GM12878 (cell line): ENCODE results near the gene C10orf105. TPM values are rescaled to one million over a fixed set of nuclear protein-coding genes. Genes with fewer than 3 reads are reported as not detected.

Source experiments
- ATAC-seq: fragments of 200-7000 bp; cut with Tn5 transposase; 3 replicates; pipeline ENCODE4 v1.9.1; 2020; ENCODE audit warnings: mild to moderate bottlenecking, moderate library complexity
- BruUV-seq: library from RNA; stranded (reverse); fragments of 400-500 nt; replicated peaks from 2 replicates; lab custom pipeline; 2021; lab: Mats Ljungman, UMichigan
- CTCF ChIA-PET: fragments of 300-600 bp; sonication (Branson Sonifier 250); formaldehyde crosslinking; extraction: SDS; loops from one replicate; lab custom pipeline; 2021; ENCODE audit warnings: inconsistent platforms; lab: Yijun Ruan, JAX
- POLR2A ChIA-PET: fragments of 350-600 bp; formaldehyde crosslinking; extraction: SDS; loops from one replicate; lab custom pipeline; 2021; ENCODE audit warnings: inconsistent platforms; lab: Charles Lee
- RAD21 ChIA-PET: fragments of 300-600 bp; sonication (Branson Sonifier 250); formaldehyde crosslinking; loops from one replicate; lab custom pipeline; 2023; ENCODE audit warnings: antibody characterized with exemption; ENCODE audit not compliant: unreplicated experiment; lab: Charles Lee
- SMC1A ChIA-PET: fragments of 300-600 bp; sonication (Branson Sonifier 250); formaldehyde crosslinking; loops from one replicate; lab custom pipeline; 2023; ENCODE audit not compliant: unreplicated experiment, uncharacterized antibody; lab: Charles Lee
- DNase-seq: peaks from one replicate; pipeline ENCODE4 v3.0.0-alpha.2; 2011; ENCODE audit warnings: low read depth, low spot score
- FAIRE-seq: peaks from 3 replicates; lab custom pipeline; 2011; peaks lifted over from hg19 to GRCh38; lab: Jason Lieb, UNC
- H2AFZ ChIP-seq: 2 replicates; pipeline ENCODE4 v1.6.0; 2011; ENCODE audit warnings: low read depth, low read length, control low read depth; ENCODE audit not compliant: control insufficient read depth
- H3K27ac ChIP-seq: 2 replicates; pipeline ENCODE4 v1.5.1; 2011; ENCODE audit warnings: control low read depth; ENCODE audit not compliant: control insufficient read depth, insufficient read depth
- H3K27me3 ChIP-seq, 2 experiments: replicated peaks in 1 of 2; 2 replicates each; pipeline versions ENCODE4 v1.6.0 to v1.6.1; 2011; ENCODE audit warnings: low read length in 1 of 2; ENCODE audit not compliant: control insufficient read depth in 2 of 2, insufficient read depth in 2 of 2
- H3K36me3 ChIP-seq, 2 experiments: 2 replicates each; pipeline ENCODE4 v1.5.1; 2011; ENCODE audit warnings: low read length in 1 of 2; ENCODE audit not compliant: control insufficient read depth in 2 of 2, insufficient read depth in 2 of 2
- H3K4me1 ChIP-seq: 2 replicates; pipeline ENCODE4 v1.6.1; 2011; ENCODE audit warnings: mild to moderate bottlenecking, low read length, moderate library complexity, mixed read lengths; ENCODE audit not compliant: control insufficient read depth, insufficient read depth
- H3K4me2 ChIP-seq: 2 replicates; pipeline ENCODE4 v1.6.0; 2011; ENCODE audit warnings: control low read depth; ENCODE audit not compliant: control insufficient read depth, insufficient read depth
- H3K4me3 ChIP-seq: fragments of 200-600 bp; sonication (generic); 2 replicates; pipeline ENCODE4 v1.5.1; 2016
- H3K79me2 ChIP-seq: 2 replicates; pipeline ENCODE4 v1.6.0; 2011; ENCODE audit warnings: low read length; ENCODE audit not compliant: control insufficient read depth, insufficient read depth
- H3K9ac ChIP-seq: 2 replicates; pipeline ENCODE4 v1.8.0; 2011; ENCODE audit warnings: low read length, control low read depth, mixed read lengths; ENCODE audit not compliant: control insufficient read depth, insufficient read depth
- H3K9me3 ChIP-seq: replicated peaks from 3 replicates; pipeline ENCODE4 v1.5.1; 2011; ENCODE audit warnings: mild to moderate bottlenecking, low read length; ENCODE audit not compliant: control insufficient read depth, insufficient read depth
- H4K20me1 ChIP-seq: 2 replicates; pipeline ENCODE4 v1.6.0; 2011; ENCODE audit not compliant: control insufficient read depth, insufficient read depth
- BRCA1 ChIP-seq: IDR thresholded peaks from 2 replicates; pipeline ENCODE4 v1.6.1; 2011; ENCODE audit warnings: low read depth, low read length, improper control_type of control experiment
- HCFC1 ChIP-seq: fragments of 150-350 bp; IDR thresholded peaks from 2 replicates; pipeline ENCODE4 v1.6.1; 2014; ENCODE audit warnings: low read length
- HDAC6 ChIP-seq: fragments of 200-600 bp; sonication (generic); IDR thresholded peaks from one replicate; pipeline ENCODE4 v1.8.0; 2017; ENCODE audit warnings: antibody characterized with exemption; ENCODE audit not compliant: unreplicated experiment
- JUNB ChIP-seq: IDR thresholded peaks from 2 replicates; pipeline ENCODE4 v1.6.1; 2016; ENCODE audit warnings: antibody characterized with exemption, mild to moderate bottlenecking
- MTA3 ChIP-seq: IDR thresholded peaks from 2 replicates; pipeline ENCODE4 v1.6.1; 2012; ENCODE audit warnings: low read length, inconsistent platforms, borderline replicate concordance
- NR2C2 ChIP-seq: IDR thresholded peaks from 2 replicates; pipeline ENCODE4 v1.6.1; 2011; ENCODE audit warnings: borderline replicate concordance, low read depth; ENCODE audit not compliant: control insufficient read depth, insufficient read length
- NRF1 ChIP-seq: conservative IDR thresholded peaks from 2 replicates; pipeline ENCODE4 v1.6.1; 2011; ENCODE audit warnings: mild to moderate bottlenecking, low read depth, low read length, improper control_type of control experiment
- PAX5 ChIP-seq: IDR thresholded peaks from 2 replicates; pipeline ENCODE4 v1.6.1; 2011; ENCODE audit warnings: low read depth, low read length, borderline replicate concordance
- PRDM15 ChIP-seq: fragments of 450-650 bp; formaldehyde crosslinking; IDR thresholded peaks from 2 replicates; pipeline ENCODE4 v1.4.0; 2020; ENCODE audit warnings: mild to moderate bottlenecking, moderate library complexity
- SMAD1 ChIP-seq: fragments of 450-650 bp; IDR thresholded peaks from 2 replicates; pipeline ENCODE4 v1.6.1; 2018; ENCODE audit warnings: mild to moderate bottlenecking, low read depth; ENCODE audit not compliant: partially characterized antibody
- SPI1 ChIP-seq: IDR thresholded peaks from 2 replicates; pipeline ENCODE4 v1.6.1; 2011; ENCODE audit warnings: low read depth, mild to moderate bottlenecking, low read length, moderate library complexity, borderline replicate concordance; ENCODE audit not compliant: insufficient read depth
- TCF12 ChIP-seq: IDR thresholded peaks from 2 replicates; pipeline ENCODE4 v1.6.1; 2011; ENCODE audit warnings: low read depth, mild to moderate bottlenecking, low read length
- ZNF622 ChIP-seq: fragments of 450-650 bp; IDR thresholded peaks from 2 replicates; pipeline ENCODE4 v1.6.1; 2017; ENCODE audit warnings: mild to moderate bottlenecking, inconsistent platforms
- WGBS: methylation state at CpG from one replicate; pipeline ENCODE4 v1.1.6; 2016; ENCODE audit warnings: low lambda C conversion rate; ENCODE audit not compliant: insufficient replicate concordance, insufficient coverage; ENCODE audit errors: missing lambda C conversion rate; 5-methylcytosine and 5-hydroxymethylcytosine counted together
- in situ Hi-C: fragments of 300-500 bp; cut with MboI; formaldehyde crosslinking; loops from 9 replicates; pipeline ENCODE4 v1.14.3; 2018; ENCODE audit warnings: mixed read lengths
- intact Hi-C: fragments of 100-400 bp; cut with micrococcal nuclease; formaldehyde crosslinking; loops from one replicate; pipeline ENCODE4 v1.14.2; 2022; ENCODE audit not compliant: unreplicated experiment
- polyA plus RNA-seq, 11 experiments: library from polyadenylated mRNA; depleted of rRNA in 4 of 11; unstranded in 6 of 11; stranded (reverse) in 5 of 11; fragments of >200 nt; fragmentation: Nextera tagmentation in 4 of 11; fragmentation: Illumina TruSeq in 1 of 11; extraction: Ambion mirVana in 4 of 11; extraction: Trizol in 1 of 11; gene quantifications; 1 replicate in 1 of 11; 2 replicates in 10 of 11; pipeline versions ENCODE4 v1.2.1 to v1.2.3, GENCODE V29; 2011 to 2016; ENCODE audit warnings: inconsistent platforms in 2 of 11, missing spikeins in 2 of 11, low read depth in 1 of 11
- total RNA-seq, 4 experiments: library from RNA; depleted of rRNA in 3 of 4; stranded (reverse); fragments of >200 nt in 3 of 4; fragmentation: Illumina TruSeq in 1 of 4; extraction: Trizol in 1 of 4; gene quantifications; 2 replicates each; pipeline versions ENCODE4 v1.2.1 to v1.2.3, GENCODE V29; 2013 to 2021
- TF ChIP-seq, protein P1 (sequence below): fragments of 450-650 bp; IDR thresholded peaks from 2 replicates; pipeline ENCODE4 v1.6.1; 2016; ENCODE audit warnings: mild to moderate bottlenecking
- TF ChIP-seq, protein P2 (sequence below): IDR thresholded peaks from 2 replicates; pipeline ENCODE4 v1.6.1; 2011; ENCODE audit warnings: borderline replicate concordance, low read depth, mild to moderate bottlenecking, moderate library complexity, mixed read lengths, low read length; ENCODE audit not compliant: insufficient read depth; ENCODE audit errors: extremely low read length
- TF ChIP-seq, protein P3 (sequence below): IDR thresholded peaks from 2 replicates; pipeline ENCODE4 v1.6.1; 2012; ENCODE audit warnings: low read length, inconsistent platforms

Gene C10orf105
- total and polyA plus RNA-seq, 10 of the 15 experiments (the other 5 are each of a cell fraction or from before 2014, with no cell fraction given) = 0.04 to 0.06 (median 0.05) TPM; not detected in 7

DNA sequence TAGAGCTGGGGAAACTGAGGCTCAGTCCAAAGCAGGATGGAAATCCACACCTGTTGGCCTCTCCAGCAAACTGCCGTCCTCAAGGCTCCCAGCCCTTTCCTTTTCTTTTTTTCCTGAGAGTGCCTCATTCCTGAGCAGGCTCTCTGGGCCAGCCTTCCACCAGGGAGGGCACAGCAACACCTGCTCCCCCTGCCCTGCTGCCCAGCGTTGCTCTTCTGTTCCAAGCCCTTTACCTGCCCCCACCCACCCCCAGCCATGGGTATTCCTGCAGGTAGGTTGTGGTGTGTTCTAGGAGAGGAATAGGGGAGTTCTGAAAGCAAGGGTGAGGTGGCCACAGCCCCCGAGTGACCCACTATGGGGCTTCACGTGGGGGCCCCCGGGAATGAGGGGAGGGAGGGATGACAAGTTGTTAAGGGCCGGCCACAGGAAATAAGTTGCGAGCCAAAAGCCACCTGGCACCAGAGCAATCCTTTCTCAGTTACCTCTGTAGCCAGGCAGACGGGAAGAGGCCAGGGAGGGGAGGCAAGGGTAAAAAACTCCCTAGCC, 34.5 kb upstream of the C10orf105 start:
- ChIA-PET POLR2A (no interaction called here), SMC1A (interaction anchor here (1.4 kb wide), 1 partner anchor 20 kb away, joined by 4 read pairs; the partner anchor contains the start of gene VSIR), RAD21 (no interaction called here), CTCF (interaction anchor here (1.0 kb wide), 1 partner anchor 22 kb away, joined by 3 read pairs; no protein-coding TSS in a partner anchor)
- FAIRE-seq (no peak), ATAC-seq (no peak), DNase-seq (no peak)
- Histone ChIP-seq H3K9me3 (no peaks in the 10 kb centered on the region), H3K36me3 (peaks cover 0 to 2% of the 10 kb centered on the region in 2 experiments; a peak in 1 of 4 replicates), H3K79me2 (no peaks in the 10 kb centered on the region), H3K9ac (no peak overlapping the region), H3K4me2 (no peak overlapping the region), H3K27me3 (no peaks in the 10 kb centered on the region; a peak in 1 of 4 replicates), H4K20me1 (no peaks in the 10 kb centered on the region), H3K27ac (no peak overlapping the region), H2AFZ (no peak overlapping the region), H3K4me1 (peaks cover 36% of the 10 kb centered on the region), H3K4me3 (no peak overlapping the region)
- in situ Hi-C loops (no loop called here), intact Hi-C loops (no loop called here)
- 60% methylated on average over 7 of the region's 8 CpGs for WGBS
- no TSS peak for BruUV-seq
- no peak for TF ChIP-seq TCF12
- no peak for TF ChIP-seq BRCA1
- no peak for TF ChIP-seq JUNB
- no peak for TF ChIP-seq SMAD1
- TF ChIP-seq NRF1 = no peak
- TF ChIP-seq, protein P1, sequence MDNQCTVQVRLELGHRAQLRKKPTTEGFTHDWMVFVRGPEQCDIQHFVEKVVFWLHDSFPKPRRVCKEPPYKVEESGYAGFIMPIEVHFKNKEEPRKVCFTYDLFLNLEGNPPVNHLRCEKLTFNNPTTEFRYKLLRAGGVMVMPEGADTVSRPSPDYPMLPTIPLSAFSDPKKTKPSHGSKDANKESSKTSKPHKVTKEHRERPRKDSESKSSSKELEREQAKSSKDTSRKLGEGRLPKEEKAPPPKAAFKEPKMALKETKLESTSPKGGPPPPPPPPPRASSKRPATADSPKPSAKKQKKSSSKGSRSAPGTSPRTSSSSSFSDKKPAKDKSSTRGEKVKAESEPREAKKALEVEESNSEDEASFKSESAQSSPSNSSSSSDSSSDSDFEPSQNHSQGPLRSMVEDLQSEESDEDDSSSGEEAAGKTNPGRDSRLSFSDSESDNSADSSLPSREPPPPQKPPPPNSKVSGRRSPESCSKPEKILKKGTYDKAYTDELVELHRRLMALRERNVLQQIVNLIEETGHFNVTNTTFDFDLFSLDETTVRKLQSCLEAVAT = no peak
- no peak for TF ChIP-seq MTA3
- no peak for TF ChIP-seq PRDM15
- no peak for TF ChIP-seq HDAC6
- TF ChIP-seq, protein P2, sequence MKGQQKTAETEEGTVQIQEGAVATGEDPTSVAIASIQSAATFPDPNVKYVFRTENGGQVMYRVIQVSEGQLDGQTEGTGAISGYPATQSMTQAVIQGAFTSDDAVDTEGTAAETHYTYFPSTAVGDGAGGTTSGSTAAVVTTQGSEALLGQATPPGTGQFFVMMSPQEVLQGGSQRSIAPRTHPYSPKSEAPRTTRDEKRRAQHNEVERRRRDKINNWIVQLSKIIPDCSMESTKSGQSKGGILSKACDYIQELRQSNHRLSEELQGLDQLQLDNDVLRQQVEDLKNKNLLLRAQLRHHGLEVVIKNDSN = no peak
- TF ChIP-seq NR2C2 = no peak
- no peak for TF ChIP-seq PAX5
- no peak for TF ChIP-seq ZNF622
- TF ChIP-seq SPI1 = no peak
- TF ChIP-seq HCFC1 = no peak
- TF ChIP-seq, protein P3, sequence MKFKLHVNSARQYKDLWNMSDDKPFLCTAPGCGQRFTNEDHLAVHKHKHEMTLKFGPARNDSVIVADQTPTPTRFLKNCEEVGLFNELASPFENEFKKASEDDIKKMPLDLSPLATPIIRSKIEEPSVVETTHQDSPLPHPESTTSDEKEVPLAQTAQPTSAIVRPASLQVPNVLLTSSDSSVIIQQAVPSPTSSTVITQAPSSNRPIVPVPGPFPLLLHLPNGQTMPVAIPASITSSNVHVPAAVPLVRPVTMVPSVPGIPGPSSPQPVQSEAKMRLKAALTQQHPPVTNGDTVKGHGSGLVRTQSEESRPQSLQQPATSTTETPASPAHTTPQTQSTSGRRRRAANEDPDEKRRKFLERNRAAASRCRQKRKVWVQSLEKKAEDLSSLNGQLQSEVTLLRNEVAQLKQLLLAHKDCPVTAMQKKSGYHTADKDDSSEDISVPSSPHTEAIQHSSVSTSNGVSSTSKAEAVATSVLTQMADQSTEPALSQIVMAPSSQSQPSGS = no peak
